Endometrial microvascular endothelial cells (primary cell): ENCODE results near the gene DPP10. TPM values are rescaled to one million over a fixed set of nuclear protein-coding genes. Genes with fewer than 3 reads are reported as not detected.

Experiments
- in situ Hi-C: cut with HindIII; loops from 2 replicates; pipeline ENCODE4 v1.10.0; 2017; ENCODE audit warnings: low sequenced_read_pairs, low pct_unique_long_range_greater_than_20kb; ENCODE audit errors: inconsistent ontology term
- total RNA-seq: library from RNA; depleted of rRNA; stranded (reverse); fragments of >200 nt; gene quantifications from one replicate; pipeline ENCODE4 v1.2.3, GENCODE V29; 2015; ENCODE audit errors: inconsistent ontology term

DPP10 gene
- total RNA-seq, 1 donor from 2014 or later, result not detected

- in situ Hi-C loops, result no loop called here
Observed at GRCh38 chr2:115649731-115650130, 1207.3 kb downstream of the DPP10 start.

DNA sequence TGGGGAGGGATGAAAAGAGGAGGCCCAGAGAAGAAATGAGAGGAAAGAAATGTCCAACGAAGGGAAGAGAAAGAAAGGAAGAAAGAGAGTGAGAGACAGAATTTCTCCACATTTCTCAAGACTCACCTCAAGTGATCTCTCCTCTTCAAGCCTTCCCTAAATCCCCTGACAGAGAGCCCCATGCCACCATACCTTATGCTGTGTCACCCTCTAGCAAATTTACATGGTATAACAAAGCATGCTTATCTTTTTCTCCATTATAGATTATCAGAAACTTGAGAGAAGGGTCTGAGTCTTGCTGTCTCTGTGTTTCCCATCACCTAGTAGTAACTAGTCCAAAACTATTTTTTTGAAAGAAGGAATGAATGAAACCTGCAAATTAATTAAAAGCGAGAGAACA lies 1208.4 kb downstream of the DPP10 start:
- in situ Hi-C loops, result no loop called here

DNA sequence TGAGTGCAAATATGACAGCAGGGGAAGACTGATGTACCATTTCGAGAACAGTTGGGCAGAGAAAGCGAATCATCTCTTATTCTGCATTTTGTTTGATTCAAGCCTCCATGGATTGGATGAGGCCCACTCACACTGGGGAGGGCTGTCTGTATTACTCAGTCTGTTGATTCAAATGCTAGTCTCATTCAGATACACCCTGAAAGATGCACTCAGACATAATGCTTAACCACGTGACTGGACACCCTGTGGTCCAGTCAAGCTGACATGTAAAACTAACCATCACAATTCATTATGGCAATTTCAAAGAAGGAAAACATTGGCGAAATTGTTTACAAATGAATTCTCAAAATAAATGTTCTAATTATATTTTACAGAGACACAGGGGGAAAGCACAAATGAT lies 1210.2 kb downstream of the DPP10 start:
- in situ Hi-C loops, result no loop called here

DNA sequence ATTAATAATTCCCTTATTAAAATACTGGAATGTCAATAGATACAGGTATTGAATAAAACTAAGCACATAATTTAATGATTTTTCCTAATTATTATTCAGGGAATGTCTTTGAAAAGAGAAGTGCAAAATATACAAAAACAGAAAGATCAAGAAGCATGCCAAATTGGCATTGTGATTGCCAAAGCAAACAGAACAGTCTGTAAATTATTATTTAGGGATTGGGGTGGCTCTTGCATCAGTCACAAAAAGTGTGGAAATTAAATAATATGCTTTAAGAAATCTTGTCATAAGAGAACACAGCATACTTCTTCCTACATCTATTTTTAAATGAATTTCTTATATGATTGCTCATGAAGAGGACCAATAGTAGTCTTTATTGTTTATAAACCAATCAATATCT lies 1211.9 kb downstream of the DPP10 start:
- in situ Hi-C loops, result no loop called here

GRCh38 chr2:115678129-115678528 lies 1235.7 kb downstream of the DPP10 start:
- in situ Hi-C loops, result no loop called here

- in situ Hi-C loops, result no loop called here
Observed at GRCh38 chr2:115684345-115684744, 1241.9 kb downstream of the DPP10 start.

GRCh38 chr2:115691409-115691808 lies 1249.0 kb downstream of the DPP10 start:
- in situ Hi-C loops, result no loop called here

- in situ Hi-C loops, result no loop called here
Observed at GRCh38 chr2:115694651-115695050, 1252.2 kb downstream of the DPP10 start.

DNA sequence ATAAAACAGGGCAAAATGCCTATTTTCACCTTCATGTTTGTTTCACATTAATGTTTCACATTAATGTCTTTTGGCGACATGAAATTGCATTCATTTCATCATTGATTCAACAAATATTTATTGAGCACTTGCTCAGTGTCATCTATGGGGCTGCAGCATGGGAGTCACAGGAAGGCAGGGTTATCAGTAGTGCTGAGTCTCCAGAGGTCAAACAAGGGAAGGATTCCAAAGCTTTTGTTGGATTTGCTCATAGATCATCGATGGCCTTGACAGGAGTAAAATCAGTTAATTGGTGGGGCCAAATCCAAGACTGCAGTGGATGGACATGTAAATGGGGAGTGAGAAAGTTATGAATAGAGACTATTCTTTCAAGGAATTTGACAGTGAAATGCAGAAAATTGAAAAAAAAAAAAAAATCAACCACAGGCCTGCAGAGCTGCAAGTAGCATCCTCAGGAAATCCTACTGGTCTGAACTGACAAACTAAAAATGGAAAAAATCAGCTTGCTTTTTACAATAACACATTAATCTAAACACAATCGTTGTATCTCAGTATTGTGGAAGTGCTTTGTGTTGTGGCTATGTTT lies 1290.8 kb downstream of the DPP10 start:
- in situ Hi-C loops, result no loop called here

- in situ Hi-C loops, result no loop called here
Observed at GRCh38 chr2:115738111-115738510, 1295.7 kb downstream of the DPP10 start.

- in situ Hi-C loops, result no loop called here
Observed at GRCh38 chr2:115739574-115739973, 1297.1 kb downstream of the DPP10 start.

DNA sequence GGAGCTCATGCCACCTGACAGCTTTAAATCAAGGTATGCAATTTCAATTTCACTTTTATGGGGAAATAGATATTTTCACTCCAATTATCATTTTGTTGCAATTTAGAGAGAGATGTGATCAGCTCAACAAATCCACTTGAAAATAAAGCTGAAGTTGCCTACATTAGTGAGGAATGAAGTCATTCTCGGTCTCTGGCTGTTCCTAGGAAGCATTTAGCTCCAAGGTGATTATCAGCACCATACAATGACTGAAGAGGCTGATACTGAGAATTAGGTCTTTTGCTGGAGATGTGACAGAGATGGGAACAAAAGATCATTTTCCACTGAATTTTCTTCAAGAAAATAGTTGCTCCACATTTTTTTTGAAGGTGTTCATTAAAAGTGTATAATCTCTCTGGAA lies 1303.7 kb downstream of the DPP10 start:
- in situ Hi-C loops, result no loop called here

DNA sequence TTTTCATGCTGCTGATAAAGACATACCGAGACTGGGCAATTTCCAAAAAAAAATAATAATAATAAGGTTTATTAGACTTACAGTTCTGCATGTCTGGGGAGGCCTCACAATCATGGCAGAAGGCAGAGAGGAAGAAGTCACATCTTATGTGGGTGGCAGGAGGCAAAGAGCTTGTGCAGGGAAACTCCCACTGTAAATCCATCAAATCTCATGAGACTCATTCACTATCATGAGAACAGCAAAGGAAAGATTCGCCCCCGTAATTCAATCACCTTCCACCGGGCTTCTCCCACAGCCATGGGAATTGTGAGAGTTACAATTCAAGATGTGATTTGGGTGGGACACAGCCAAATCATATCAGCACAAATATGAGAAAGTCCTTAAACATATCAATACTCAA lies 1314.8 kb downstream of the DPP10 start:
- in situ Hi-C loops, result no loop called here

GRCh38 chr2:115763601-115764000 lies 1321.2 kb downstream of the DPP10 start:
- in situ Hi-C loops, result no loop called here

DNA sequence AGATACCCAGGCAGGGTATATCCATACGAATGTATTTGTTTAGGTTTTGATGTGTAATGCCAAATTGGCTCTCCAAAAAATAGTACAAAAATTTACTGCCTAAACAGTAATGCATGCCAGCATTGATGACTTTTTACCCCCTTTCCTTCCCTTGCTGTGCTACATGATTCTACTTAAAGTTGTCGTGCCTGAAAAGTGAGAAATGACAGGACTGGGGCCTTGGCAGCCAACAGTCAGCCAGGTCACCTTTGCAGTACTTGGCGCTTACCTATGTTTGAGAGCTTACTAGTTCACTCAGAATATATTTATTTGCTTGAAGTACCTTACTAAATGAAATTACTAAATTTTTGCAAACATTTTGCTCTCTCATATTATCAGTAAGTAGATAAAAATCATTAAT lies 1329.1 kb downstream of the DPP10 start:
- in situ Hi-C loops, result no loop called here

- in situ Hi-C loops, result no loop called here
Observed at GRCh38 chr2:115774361-115774760, 1331.9 kb downstream of the DPP10 start.

DNA sequence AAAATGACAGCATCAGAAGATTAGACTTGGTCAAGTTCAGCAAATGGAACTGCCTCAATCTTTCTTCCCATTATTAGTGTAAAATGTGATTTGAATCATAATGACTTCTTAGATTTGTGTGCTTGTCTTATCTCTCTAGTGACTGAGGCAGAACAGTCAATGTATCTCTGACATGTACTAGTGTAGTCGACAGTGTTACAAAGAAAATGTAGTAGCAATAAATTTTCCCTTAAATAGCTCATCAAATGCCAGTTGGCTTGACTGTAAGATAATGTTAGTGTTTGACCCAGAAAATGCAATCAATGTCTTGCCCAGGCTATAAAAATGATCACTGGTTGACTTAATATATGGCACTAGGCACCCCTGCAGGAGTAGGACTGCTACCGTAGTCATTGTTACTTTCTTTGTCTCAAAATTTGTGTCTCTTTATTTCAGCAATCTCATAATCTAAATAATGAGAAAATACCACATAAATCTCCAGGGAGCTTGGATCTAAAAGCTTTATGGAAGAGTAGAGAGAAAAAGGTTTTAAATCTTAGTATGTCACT lies 1336.7 kb downstream of the DPP10 start:
- in situ Hi-C loops, result no loop called here

DNA sequence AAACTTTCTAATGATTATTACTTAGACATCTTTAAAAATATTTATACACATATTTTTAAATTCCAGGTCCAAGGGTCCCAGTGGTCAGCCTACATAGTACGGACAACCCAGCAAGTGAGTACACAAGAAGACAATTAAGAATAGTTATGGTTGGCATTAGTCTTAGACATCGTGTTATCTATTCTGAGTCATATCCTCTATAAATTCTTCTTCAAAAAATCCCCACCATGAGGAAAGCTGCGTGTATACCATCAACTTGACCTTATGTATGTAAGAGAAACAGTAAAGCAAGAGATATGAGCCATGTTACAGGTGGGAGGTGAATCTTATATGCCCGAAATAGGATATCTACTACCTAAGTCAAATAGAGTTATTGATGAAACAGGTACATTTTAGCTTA lies 1339.8 kb downstream of the DPP10 start:
- in situ Hi-C loops, result no loop called here

DNA sequence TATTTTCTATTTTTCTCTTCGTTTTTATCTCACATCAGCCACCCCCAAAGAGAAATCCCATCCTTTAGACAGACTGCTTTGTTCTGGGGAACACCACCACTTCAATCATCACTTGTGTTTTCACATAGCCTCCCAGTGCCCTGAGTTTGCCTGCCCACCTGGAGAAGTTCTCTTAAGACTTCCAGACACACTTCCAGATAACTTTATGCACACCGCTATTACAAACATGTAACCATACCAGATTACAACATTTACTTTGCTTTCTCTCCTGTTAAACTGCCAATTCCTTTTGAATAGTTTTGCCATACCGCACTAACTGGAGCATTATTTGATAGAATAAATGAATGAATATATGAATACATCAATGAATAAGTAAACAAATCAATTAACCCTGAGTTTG lies 1353.6 kb downstream of the DPP10 start:
- in situ Hi-C loops, result no loop called here

GRCh38 chr2:115807276-115807675 lies 1364.8 kb downstream of the DPP10 start:
- in situ Hi-C loops, result no loop called here

DNA sequence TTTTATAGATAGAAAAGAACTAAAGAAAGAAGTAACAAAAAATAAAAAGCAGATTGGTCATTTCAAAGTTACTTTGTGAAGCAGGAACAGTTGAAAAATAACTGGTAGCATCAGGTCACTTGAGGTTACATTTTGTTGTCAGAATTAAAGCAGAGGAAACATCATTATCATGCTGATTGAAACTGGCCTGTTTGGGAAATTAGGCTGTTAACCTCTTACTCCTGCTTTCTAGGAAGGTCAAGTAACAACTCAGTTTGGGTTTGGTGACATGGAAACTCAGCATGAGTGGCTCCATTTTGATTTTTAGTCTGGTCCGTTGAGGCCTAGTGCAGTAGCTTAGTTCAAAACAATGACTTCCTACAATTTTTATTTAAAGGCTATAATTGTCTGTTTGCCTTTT lies 1383.5 kb downstream of the DPP10 start:
- in situ Hi-C loops, result no loop called here
